Keratinocyte (primary cell): ENCODE data around the gene APBB2. TPM values are rescaled to one million over a fixed set of nuclear protein-coding genes. Genes with fewer than 3 reads are reported as not detected.
A peak's percentile ranks its signal among the peaks of the same experiment; 100 is the strongest.

ENCODE experiments used
- DNase-seq: peaks from one replicate; pipeline ENCODE4 v3.0.0-alpha.2; 2011; ENCODE audit warnings: low read depth, missing footprints, low spot score
- FAIRE-seq: peaks from 2 replicates; lab custom pipeline; 2011; peaks lifted over from hg19 to GRCh38; lab: Jason Lieb, UNC
- H2AFZ ChIP-seq: 2 replicates; pipeline ENCODE4 v1.6.0; 2012; ENCODE audit warnings: low read length, control low read depth, inconsistent platforms; ENCODE audit not compliant: control insufficient read depth
- H3K27ac ChIP-seq: 2 replicates; pipeline ENCODE4 v1.5.1; 2011; ENCODE audit warnings: low read length; ENCODE audit not compliant: control insufficient read depth, insufficient read depth
- H3K27me3 ChIP-seq: 3 replicates; pipeline ENCODE4 v1.6.0; 2011; ENCODE audit warnings: low read length; ENCODE audit not compliant: control insufficient read depth, insufficient read depth; ENCODE audit errors: extremely low read depth
- H3K36me3 ChIP-seq, 2 experiments: 2 replicates in 1 of 2; 3 replicates in 1 of 2; pipeline ENCODE4 v1.5.1; 2011; ENCODE audit warnings: low read length in 2 of 2, mild to moderate bottlenecking in 1 of 2; ENCODE audit not compliant: control insufficient read depth in 2 of 2, insufficient read depth in 2 of 2; ENCODE audit errors: extremely low read depth in 1 of 2
- H3K4me1 ChIP-seq: 3 replicates; pipeline ENCODE4 v1.5.1; 2011; ENCODE audit warnings: low read length; ENCODE audit not compliant: control insufficient read depth, insufficient read depth; ENCODE audit errors: extremely low read depth
- H3K4me2 ChIP-seq: 3 replicates; pipeline ENCODE4 v1.6.0; 2011; ENCODE audit warnings: low read depth, low read length; ENCODE audit not compliant: control insufficient read depth, insufficient read depth; ENCODE audit errors: extremely low read depth
- H3K4me3 ChIP-seq, 3 experiments: fragments of 200-600 bp in 1 of 3; sonication (generic) in 1 of 3; 2 replicates in 2 of 3; 3 replicates in 1 of 3; pipeline ENCODE4 v1.5.1; 2011 to 2016; ENCODE audit warnings: low read length in 3 of 3, mild to moderate bottlenecking in 3 of 3, control low read depth in 2 of 3, inconsistent platforms in 1 of 3, low read depth in 1 of 3, mixed read lengths in 1 of 3, mixed run types in 1 of 3, moderate library complexity in 1 of 3; ENCODE audit not compliant: control insufficient read depth in 2 of 3, insufficient read depth in 2 of 3; ENCODE audit errors: extremely low read depth in 1 of 3
- H3K79me2 ChIP-seq: 2 replicates; pipeline ENCODE4 v1.6.0; 2012; ENCODE audit warnings: low read length; ENCODE audit not compliant: control insufficient read depth, insufficient read depth
- H3K9ac ChIP-seq: 3 replicates; pipeline ENCODE4 v1.6.0; 2011; ENCODE audit warnings: low read length; ENCODE audit not compliant: control insufficient read depth, insufficient read depth; ENCODE audit errors: extremely low read depth
- H3K9me1 ChIP-seq: 3 replicates; pipeline ENCODE4 v1.6.0; 2011; ENCODE audit warnings: low read length; ENCODE audit not compliant: control insufficient read depth, insufficient read depth; ENCODE audit errors: extremely low read depth
- H3K9me3 ChIP-seq: 2 replicates; pipeline ENCODE4 v1.5.1; 2012; ENCODE audit warnings: low read depth, low read length; ENCODE audit not compliant: control insufficient read depth
- H4K20me1 ChIP-seq: 3 replicates; pipeline ENCODE4 v1.6.0; 2011; ENCODE audit warnings: low read length; ENCODE audit not compliant: control insufficient read depth, insufficient read depth; ENCODE audit errors: extremely low read depth
- CTCF ChIP-seq, 3 experiments: IDR thresholded peaks in 1 of 3; conservative IDR thresholded peaks in 1 of 3; optimal IDR thresholded peaks in 1 of 3; 2 replicates in 2 of 3; 3 replicates in 1 of 3; pipeline versions ENCODE3 to v1.5.1; 2011; ENCODE audit warnings: low read length in 3 of 3, mild to moderate bottlenecking in 3 of 3, moderate library complexity in 2 of 3, control low read depth in 1 of 3, inconsistent platforms in 1 of 3; ENCODE audit not compliant: insufficient read depth in 2 of 3; ENCODE audit errors: extremely low read depth in 1 of 3
- EZH2 ChIP-seq: IDR thresholded peaks from one replicate; pipeline ENCODE4 v1.6.1; 2012; ENCODE audit warnings: inconsistent platforms, mild to moderate bottlenecking, low read length, moderate library complexity
- dilution Hi-C: fragments of 300-500 bp; cut with MboI; formaldehyde crosslinking; loops from one replicate; pipeline ENCODE4 v1.7.0; 2020; ENCODE audit warnings: low sequenced_read_pairs; ENCODE audit not compliant: extremely low pct_ligation_motif_present
- polyA plus RNA-seq, 5 experiments: library from polyadenylated mRNA; depleted of rRNA in 3 of 5; stranded (reverse) in 3 of 5; stranded (forward) in 1 of 5; unstranded in 1 of 5; fragments of >200 nt; gene quantifications; 1 replicate in 1 of 5; 2 replicates in 3 of 5; 3 replicates in 1 of 5; pipeline versions ENCODE4 v1.2.1 to v1.2.3, GENCODE V29; 2011 to 2012; ENCODE audit warnings: missing spikeins in 2 of 5, low read depth in 1 of 5, low replicate concordance in 1 of 5

Gene APBB2
- polyA plus RNA-seq, 1 donor (not counting 4 experiments of a cell fraction or from before 2014, with no cell fraction given): 57.3 TPM

- peaks cover 47% of the 10 kb centered on the region for H3K4me1 ChIP-seq
- dilution Hi-C loops: no loop called here
- no peaks in the 10 kb centered on the region for H3K9me3 ChIP-seq
- TF ChIP-seq CTCF (optimal IDR thresholded peaks at IDR 0.05 in 1 of 3, IDR thresholded peaks at IDR 0.05 in 1 of 3, conservative IDR thresholded peaks at IDR 0.05 in 1 of 3; ENCODE audit: extremely low read depth in 1 of 3, insufficient read depth in 2 of 3, low read length in 3 of 3) (no peak), EZH2 (no peak)
- DNase-seq: no peak
- H3K36me3 ChIP-seq: no peaks in the 10 kb centered on the region
- no peak for FAIRE-seq
- H3K9ac ChIP-seq: no peak overlapping the region
- no peak overlapping the region for H3K27ac ChIP-seq
- H3K4me3 ChIP-seq: no peak overlapping the region
- H3K79me2 ChIP-seq: peaks cover 69% of the 10 kb centered on the region
- H3K4me2 ChIP-seq: no peak overlapping the region
- no peak overlapping the region for H2AFZ ChIP-seq
- no peaks in the 10 kb centered on the region for H4K20me1 ChIP-seq
- H3K9me1 ChIP-seq: no peaks in the 10 kb centered on the region
- no peaks in the 10 kb centered on the region for H3K27me3 ChIP-seq
Observed at GRCh38 chr4:41129128-41129754, 85.1 kb downstream of the APBB2 start.

DNA sequence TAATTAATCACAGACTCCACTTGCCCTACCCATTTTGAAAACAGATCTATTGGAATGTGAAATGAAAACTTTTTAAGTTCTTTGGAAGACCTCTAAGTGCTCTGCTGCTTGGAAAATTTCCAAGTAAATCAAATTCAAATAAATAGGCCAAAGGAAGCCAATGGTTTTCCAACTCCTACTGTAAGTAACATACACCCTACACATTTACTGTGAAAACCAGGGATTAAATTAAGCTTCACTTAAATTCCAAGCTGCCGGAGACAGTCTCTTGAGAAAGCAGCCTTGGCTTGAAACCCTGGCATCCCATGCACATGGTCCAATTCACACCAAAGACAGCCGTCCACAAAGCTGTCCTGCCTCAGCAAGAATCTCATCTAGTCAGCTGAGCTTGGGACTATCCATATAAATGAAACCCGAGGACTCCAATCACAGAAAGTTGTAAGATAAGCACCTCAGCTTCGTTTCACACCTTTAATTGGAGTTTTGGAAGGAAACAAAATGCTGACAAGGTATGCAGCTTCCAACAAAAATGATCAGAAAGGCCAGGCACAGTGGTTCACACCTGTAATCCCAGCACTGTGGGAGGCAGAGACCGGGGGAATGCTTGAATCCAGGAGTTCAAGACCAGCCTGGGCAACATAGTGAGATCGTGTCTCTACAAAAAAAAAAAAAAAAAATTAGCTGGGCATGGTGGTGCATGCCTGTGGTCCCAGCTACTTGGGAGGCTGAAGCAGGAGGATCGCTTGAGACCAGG, 88.6 kb downstream of the APBB2 start:
- H3K9me3 ChIP-seq: no peaks in the 10 kb centered on the region
- peaks cover 0 to 1% of the 10 kb centered on the region in 2 experiments for H3K36me3 ChIP-seq
- H3K4me3 ChIP-seq: no peak overlapping the region
- FAIRE-seq: no peak
- H3K27me3 ChIP-seq: no peaks in the 10 kb centered on the region
- no peak overlapping the region for H2AFZ ChIP-seq
- peak overlapping the region; percentile 77 for H3K27ac ChIP-seq
- H3K79me2 ChIP-seq: peaks cover 69% of the 10 kb centered on the region
- peak overlapping the region; percentile 59 for H3K4me2 ChIP-seq
- TF ChIP-seq CTCF (optimal IDR thresholded peaks at IDR 0.05 in 1 of 3, IDR thresholded peaks at IDR 0.05 in 1 of 3, conservative IDR thresholded peaks at IDR 0.05 in 1 of 3; ENCODE audit: extremely low read depth in 1 of 3, insufficient read depth in 2 of 3, low read length in 3 of 3) (no peak), EZH2 (no peak)
- DNase-seq: no peak
- no peaks in the 10 kb centered on the region for H4K20me1 ChIP-seq
- H3K9ac ChIP-seq: no peak overlapping the region
- H3K9me1 ChIP-seq: no peaks in the 10 kb centered on the region
- dilution Hi-C loops: no loop called here
- peaks cover 33% of the 10 kb centered on the region for H3K4me1 ChIP-seq
